Activated B cell treated with CpG ODN at 0.5 μM for 24 hours (primary cell): ENCODE data around the gene MTX1. TPM values are rescaled to one million over a fixed set of nuclear protein-coding genes. Genes with fewer than 3 reads are reported as not detected.

Source experiments
- ATAC-seq: fragments of 200-7000 bp; cut with Tn5 transposase; one replicate; pipeline ENCODE4 v1.10.0; 2021; ENCODE audit warnings: low read depth, mild to moderate bottlenecking, moderate library complexity
- CTCF ChIA-PET: fragments of 350-600 bp; sonication (Branson Sonifier 250); formaldehyde crosslinking; loops from one replicate; lab custom pipeline; 2021; ENCODE audit warnings: antibody characterized with exemption; lab: Charles Lee
- POLR2A ChIA-PET: fragments of 350-600 bp; sonication (Branson Sonifier 250); formaldehyde crosslinking; loops from one replicate; lab custom pipeline; 2021; ENCODE audit warnings: antibody characterized with exemption; lab: Charles Lee
- DNase-seq: peaks from one replicate; pipeline ENCODE4 v3.0.0; 2022
- H3K27ac Mint-ChIP-seq: one replicate; pipeline ENCODE4 v1.8.0; 2020; ENCODE audit warnings: mixed read lengths
- H3K27me3 Mint-ChIP-seq: one replicate; pipeline ENCODE4 v1.8.0; 2021; ENCODE audit warnings: mixed read lengths
- H3K36me3 Mint-ChIP-seq: one replicate; pipeline ENCODE4 v1.8.0; 2021; ENCODE audit warnings: low read depth, mixed read lengths
- H3K4me1 Mint-ChIP-seq: one replicate; pipeline ENCODE4 v1.8.0; 2021; ENCODE audit warnings: mixed read lengths
- H3K4me3 Mint-ChIP-seq: one replicate; pipeline ENCODE4 v1.8.0; 2020; ENCODE audit warnings: mild to moderate bottlenecking, mixed read lengths
- H3K9me3 Mint-ChIP-seq: one replicate; pipeline ENCODE4 v1.8.0; 2020; ENCODE audit warnings: mixed read lengths
- intact Hi-C: fragments of 100-400 bp; cut with micrococcal nuclease; formaldehyde crosslinking; loops from one replicate; pipeline ENCODE4 v1.15.1; 2024
- total RNA-seq: library from RNA; stranded (reverse); gene quantifications from 2 replicates; pipeline ENCODE4 v1.2.3, GENCODE V29; 2022
- TF ChIP-seq, protein P1 (sequence below): fragments of 200-600 bp; IDR thresholded peaks from one replicate; pipeline ENCODE4 v1.8.0; 2022; ENCODE audit warnings: antibody characterized with exemption, mild to moderate bottlenecking

Gene MTX1
- total RNA-seq, 1 donor from 2014 or later: 36.7 TPM

DNA sequence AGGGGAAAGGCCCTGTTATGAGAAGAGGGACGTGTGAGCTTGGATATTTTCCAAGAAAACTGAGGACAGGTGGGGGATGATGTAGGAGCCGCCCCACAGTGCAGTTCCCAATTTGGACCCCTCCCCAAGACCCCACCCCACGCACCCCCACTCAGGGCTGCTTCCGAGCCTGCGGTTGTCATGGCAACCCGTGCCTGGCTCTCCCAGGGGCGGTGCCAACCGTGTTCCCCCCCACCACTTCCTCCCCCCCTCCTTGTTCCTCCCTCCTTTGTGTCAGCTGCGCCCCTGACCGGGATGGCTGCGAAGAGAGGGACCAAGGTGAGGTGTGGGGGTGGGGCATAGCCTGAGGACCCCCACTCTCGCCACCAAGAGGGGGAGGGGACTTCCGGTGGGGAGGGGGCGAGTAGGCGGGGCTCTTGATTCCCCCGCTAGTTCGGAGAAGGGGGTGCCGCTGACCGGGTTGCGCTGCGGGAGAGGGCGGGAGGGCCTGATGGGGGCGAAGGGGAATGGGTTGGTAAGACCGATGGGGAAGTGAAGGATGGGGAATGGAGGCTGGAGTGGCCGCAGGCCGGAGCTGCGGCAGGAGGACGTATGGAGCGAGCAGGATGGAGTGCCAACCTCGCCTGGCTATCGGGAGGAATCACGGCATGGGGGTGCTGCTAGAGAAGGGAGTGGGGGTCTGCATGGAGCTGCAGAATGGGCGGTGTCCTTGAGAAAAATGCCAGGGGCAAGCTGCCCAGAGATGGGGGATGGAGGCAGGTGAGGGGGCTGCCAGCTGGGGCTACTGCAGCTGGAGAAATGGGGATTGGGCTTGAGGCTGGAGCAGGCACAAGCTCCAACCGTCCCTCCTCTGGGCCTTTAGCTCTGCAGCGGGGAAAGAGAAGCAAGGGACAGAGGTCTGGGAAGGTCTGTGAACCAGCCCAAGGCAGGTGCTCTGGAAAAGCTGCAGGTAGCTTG lies 33.9 kb upstream of the MTX1 start:
- no peak for ATAC-seq
- TF ChIP-seq, protein P1, sequence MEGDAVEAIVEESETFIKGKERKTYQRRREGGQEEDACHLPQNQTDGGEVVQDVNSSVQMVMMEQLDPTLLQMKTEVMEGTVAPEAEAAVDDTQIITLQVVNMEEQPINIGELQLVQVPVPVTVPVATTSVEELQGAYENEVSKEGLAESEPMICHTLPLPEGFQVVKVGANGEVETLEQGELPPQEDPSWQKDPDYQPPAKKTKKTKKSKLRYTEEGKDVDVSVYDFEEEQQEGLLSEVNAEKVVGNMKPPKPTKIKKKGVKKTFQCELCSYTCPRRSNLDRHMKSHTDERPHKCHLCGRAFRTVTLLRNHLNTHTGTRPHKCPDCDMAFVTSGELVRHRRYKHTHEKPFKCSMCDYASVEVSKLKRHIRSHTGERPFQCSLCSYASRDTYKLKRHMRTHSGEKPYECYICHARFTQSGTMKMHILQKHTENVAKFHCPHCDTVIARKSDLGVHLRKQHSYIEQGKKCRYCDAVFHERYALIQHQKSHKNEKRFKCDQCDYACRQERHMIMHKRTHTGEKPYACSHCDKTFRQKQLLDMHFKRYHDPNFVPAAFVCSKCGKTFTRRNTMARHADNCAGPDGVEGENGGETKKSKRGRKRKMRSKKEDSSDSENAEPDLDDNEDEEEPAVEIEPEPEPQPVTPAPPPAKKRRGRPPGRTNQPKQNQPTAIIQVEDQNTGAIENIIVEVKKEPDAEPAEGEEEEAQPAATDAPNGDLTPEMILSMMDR: no peak
- Mint-ChIP-seq H3K36me3 (peaks cover 18% of the 10 kb centered on the region), H3K9me3 (no peaks in the 10 kb centered on the region), H3K27ac (peak overlapping the region; percentile 32), H3K4me3 (peak overlapping the region; percentile 99), H3K4me1 (peaks cover 32% of the 10 kb centered on the region), H3K27me3 (no peaks in the 10 kb centered on the region)
- POLR2A ChIA-PET: interaction anchor here (0.7 to 4.5 kb wide), 7 partner anchors 10 to 389 kb away, joined by 3 to 63 read pairs (median 4); partner anchors contain the start of genes ASH1L and SLC50A1
- intact Hi-C loops: loop anchor here (10.0 kb wide), 2 partner anchors 200 to 620 kb away; partner anchors contain the start of genes CKS1B, SHC1 and UBE2Q1
- CTCF ChIA-PET: interaction anchor here (1.0 to 4.5 kb wide), 10 partner anchors 19 to 133 kb away, joined by 3 to 49 read pairs (median 6); partner anchors contain the start of genes MTX1 and SLC50A1
- no peak for DNase-seq

DNA sequence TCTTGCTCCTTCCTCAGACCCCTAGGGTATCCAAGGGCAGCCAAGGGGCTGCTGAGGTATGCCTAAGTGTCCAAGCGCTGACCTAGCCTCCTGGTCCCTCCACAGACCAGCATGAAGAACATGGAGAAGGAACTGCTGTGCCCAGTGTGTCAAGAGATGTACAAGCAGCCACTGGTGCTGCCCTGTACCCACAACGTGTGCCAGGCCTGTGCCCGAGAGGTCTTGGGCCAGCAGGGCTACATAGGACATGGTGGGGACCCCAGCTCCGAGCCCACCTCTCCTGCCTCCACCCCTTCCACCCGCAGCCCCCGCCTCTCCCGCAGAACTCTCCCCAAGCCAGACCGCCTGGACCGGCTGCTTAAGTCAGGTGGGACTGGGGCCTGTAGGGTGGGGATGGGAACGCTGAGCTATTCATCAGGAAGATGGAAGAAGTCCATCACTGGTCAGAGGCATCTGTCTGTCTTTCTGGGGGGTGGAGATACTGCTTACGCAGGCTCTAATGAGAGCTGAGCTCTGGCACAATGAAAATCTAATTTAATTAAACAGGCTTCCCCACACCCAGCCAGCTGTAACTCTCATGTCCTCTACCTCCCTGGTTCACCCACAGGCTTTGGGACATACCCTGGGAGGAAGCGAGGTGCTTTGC lies 33.1 kb upstream of the MTX1 start:
- CTCF ChIA-PET: interaction anchor here (0.8 to 4.5 kb wide), 10 partner anchors 10 to 134 kb away, joined by 3 to 49 read pairs (median 4); partner anchors contain the start of genes MTX1 and SLC50A1
- no peaks in the 10 kb centered on the region for H3K9me3 Mint-ChIP-seq
- no peak overlapping the region for H3K4me3 Mint-ChIP-seq
- no peak overlapping the region for H3K27ac Mint-ChIP-seq
- intact Hi-C loops: loop anchor here (10.0 kb wide), 2 partner anchors 201 to 621 kb away; partner anchors contain the start of genes CKS1B, SHC1 and UBE2Q1
- ATAC-seq (no peak), DNase-seq (no peak)
- POLR2A ChIA-PET: interaction anchor here (0.6 to 4.5 kb wide), 7 partner anchors 9 to 388 kb away, joined by 3 to 63 read pairs (median 4); partner anchors contain the start of genes ASH1L and SLC50A1
- peaks cover 11% of the 10 kb centered on the region for H3K36me3 Mint-ChIP-seq
- H3K4me1 Mint-ChIP-seq: peaks cover 32% of the 10 kb centered on the region
- H3K27me3 Mint-ChIP-seq: no peaks in the 10 kb centered on the region
- TF ChIP-seq, protein P1: no peak

GRCh38 chr1:155175927-155176371 lies 32.5 kb upstream of the MTX1 start:
- no peaks in the 10 kb centered on the region for H3K9me3 Mint-ChIP-seq
- DNase-seq: no peak
- TF ChIP-seq, protein P1: no peak
- no peak overlapping the region for H3K27ac Mint-ChIP-seq
- H3K4me1 Mint-ChIP-seq: peaks cover 32% of the 10 kb centered on the region
- CTCF ChIA-PET: interaction anchor here (0.8 to 4.5 kb wide), 7 partner anchors 9 to 80 kb away, joined by 3 to 49 read pairs (median 4); partner anchors contain the start of genes MTX1 and SLC50A1
- H3K4me3 Mint-ChIP-seq: no peak overlapping the region
- intact Hi-C loops: loop anchor here (1.0 to 10.0 kb wide), 6 partner anchors 17 to 621 kb away; partner anchors contain the start of genes CKS1B, MTX1, SHC1 and UBE2Q1
- POLR2A ChIA-PET: interaction anchor here (0.6 to 4.5 kb wide), 5 partner anchors 18 to 387 kb away, joined by 3 to 63 read pairs (median 4); partner anchors contain the start of genes ASH1L and SLC50A1
- H3K36me3 Mint-ChIP-seq: peaks cover 10% of the 10 kb centered on the region
- ATAC-seq: no peak
- H3K27me3 Mint-ChIP-seq: no peaks in the 10 kb centered on the region

DNA sequence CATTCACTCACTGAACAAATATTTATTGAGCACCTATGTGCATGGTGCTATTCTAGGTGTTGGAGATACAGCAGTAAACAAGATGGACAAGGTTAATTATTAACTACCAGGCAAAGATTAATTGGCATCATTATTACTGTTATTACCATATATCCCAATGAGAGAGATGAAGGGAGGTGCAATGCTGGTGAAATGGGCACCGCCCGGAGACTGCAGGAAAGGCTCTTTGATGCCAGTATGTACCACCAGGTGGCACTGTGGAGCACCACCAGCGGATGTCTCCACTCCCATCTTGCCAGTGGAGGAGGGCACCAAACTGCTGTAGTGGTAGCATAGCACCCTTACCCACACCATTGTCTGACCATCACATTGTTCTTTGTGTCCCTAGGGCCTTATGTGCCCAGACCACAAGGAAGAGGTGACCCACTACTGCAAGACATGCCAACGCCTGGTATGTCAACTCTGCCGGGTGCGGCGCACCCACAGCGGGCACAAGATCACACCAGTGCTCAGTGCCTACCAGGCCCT lies 31.9 kb upstream of the MTX1 start:
- H3K27me3 Mint-ChIP-seq: no peaks in the 10 kb centered on the region
- H3K27ac Mint-ChIP-seq: peak overlapping the region; percentile 32
- intact Hi-C loops: loop anchor here (1.0 to 10.0 kb wide), 6 partner anchors 16 to 622 kb away; partner anchors contain the start of genes CKS1B, MTX1, SHC1 and UBE2Q1
- ChIA-PET CTCF (interaction anchor here (0.8 to 4.6 kb wide), 6 partner anchors 9 to 91 kb away, joined by 3 to 41 read pairs (median 4); partner anchors contain the start of gene THBS3), POLR2A (interaction anchor here (1.6 to 2.4 kb wide), 3 partner anchors 17 to 387 kb away, joined by 4 to 13 read pairs (median 5); partner anchors contain the start of gene ASH1L)
- H3K36me3 Mint-ChIP-seq: peaks cover 10% of the 10 kb centered on the region
- DNase-seq (peak; percentile 69), ATAC-seq (peak; percentile 45)
- TF ChIP-seq, protein P1: peak; percentile 62
- peak overlapping the region; percentile 24 for H3K4me3 Mint-ChIP-seq
- H3K9me3 Mint-ChIP-seq: no peaks in the 10 kb centered on the region
- peaks cover 32% of the 10 kb centered on the region for H3K4me1 Mint-ChIP-seq
